Subcutaneous adipose tissue (tissue), 4 donors: ENCODE results near the gene SLFN12L. TPM values are rescaled to one million over a fixed set of nuclear protein-coding genes. Genes with fewer than 3 reads are reported as not detected.

Experiments
- CTCF ChIP-seq: fragments of 450-650 bp; IDR thresholded peaks from one replicate; pipeline ENCODE4 v1.5.1; 2016; ENCODE audit warnings: low read depth, mild to moderate bottlenecking, control low read depth, antibody characterized with exemption, moderate library complexity
- total RNA-seq, 4 donors: library from RNA; depleted of rRNA; stranded (reverse); fragments of >200 nt; gene quantifications; one replicate each; pipeline ENCODE4 v1.1.0, GENCODE V29; 2016

Gene SLFN12L
- total RNA-seq, 4 donors from 2014 or later = 2.9 to 20.5 (median 4.1) TPM

- TF ChIP-seq CTCF = no peak
These were observed 5.5 kb upstream of the SLFN12L start for GRCh38 chr17:35542990-35543389.

GRCh38 chr17:35541434-35541833 lies 4.0 kb upstream of the SLFN12L start:
- no peak for TF ChIP-seq CTCF

- TF ChIP-seq CTCF = no peak
These were observed 3.3 kb upstream of the SLFN12L start for GRCh38 chr17:35540589-35541404.

GRCh38 chr17:35539659-35540026 lies 2.2 kb upstream of the SLFN12L start:
- no peak for TF ChIP-seq CTCF

GRCh38 chr17:35536664-35537171 lies 760 bp downstream of the SLFN12L start:
- TF ChIP-seq CTCF = no peak

- TF ChIP-seq CTCF = no peak
These were observed 2.8 kb downstream of the SLFN12L start for GRCh38 chr17:35534576-35535093.

- TF ChIP-seq CTCF = no peak
These were observed 6.3 kb downstream of the SLFN12L start for GRCh38 chr17:35531160-35531559.
